DMS53 treated with DMSO at 0.1 percent for 48 hours (cell line): ENCODE data around the gene TRIM74.
"Not testable (repeated sequence)": the region's sequence is repeated elsewhere in the genome, so short reads cannot be mapped to it uniquely, and the experiment has no call there.

ENCODE experiments used
- DNase-seq: peaks from one replicate; lab custom pipeline; 2025; ENCODE audit not compliant: unreplicated experiment; lab: John Stamatoyannopoulos, UW

The TRIM74 gene

GRCh38 chr7:72913750-72914149, 55.5 kb downstream of the TRIM74 start:
- not testable (repeated sequence) for DNase-seq

DNA sequence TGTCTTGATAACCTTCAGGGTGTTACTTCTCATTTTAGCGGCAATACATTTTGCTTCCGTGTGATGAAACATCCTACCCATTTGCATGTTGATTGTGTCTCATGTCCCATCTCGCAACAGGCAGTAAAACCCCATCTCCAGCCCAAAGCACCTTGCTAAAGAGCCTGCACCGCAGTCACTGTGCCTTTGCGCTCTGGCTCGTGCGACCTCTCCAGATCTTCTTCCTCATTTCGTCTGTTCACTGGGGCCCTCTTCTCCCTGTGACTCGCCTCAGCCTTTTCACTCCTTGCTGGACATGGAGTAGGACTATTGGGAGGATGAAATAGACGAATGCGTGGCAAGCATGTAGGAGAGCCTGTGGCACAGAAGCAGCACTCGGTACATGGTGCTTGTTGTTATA, 57.9 kb downstream of the TRIM74 start:
- DNase-seq, result not testable (repeated sequence)
